ENCODE measurements around the gene SRA1. TPM values are rescaled to one million over a fixed set of nuclear protein-coding genes. Genes with fewer than 3 reads are reported as not detected.

SRA1 gene
- total RNA-seq, 2 donors from 2014 or later, result 24.5 to 34.1 TPM

DNA sequence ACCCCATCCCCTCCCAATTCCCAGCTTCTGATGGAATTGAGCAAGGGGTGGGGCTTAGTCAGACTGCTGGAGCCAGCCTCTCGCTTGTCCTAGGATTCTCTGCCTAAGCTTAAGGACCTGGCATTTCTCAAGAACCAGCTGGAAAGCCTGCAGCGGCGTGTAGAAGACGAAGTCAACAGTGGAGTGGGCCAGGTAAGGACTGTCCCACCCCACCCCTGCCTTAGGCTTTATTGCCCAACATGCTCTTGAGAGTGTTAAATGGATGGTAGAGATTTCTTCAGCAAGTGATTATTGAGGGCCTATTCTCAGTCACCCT, 8.5 kb upstream of the SRA1 start:
- Histone ChIP-seq H3K27ac (no peak overlapping the region), H3K27me3 (no peaks in the 10 kb centered on the region), H3K9ac (ENCODE audit: low read depth in 2 of 2, low read length in 2 of 2) (peak overlapping the region in 1 of 2 donors; percentile 93), H3K4me1 (peaks cover 13% of the 10 kb centered on the region), H3K4me3 (no peak overlapping the region), H3K36me3 (peaks cover 8% of the 10 kb centered on the region), H3K9me3 (no peaks in the 10 kb centered on the region)
- intact Hi-C loops (cut with DNase I), result loop anchor here (2.0 to 5.0 kb wide), 2 partner anchors 67 to 75 kb away; partner anchors contain the start of gene CD14
- TF ChIP-seq, protein P1, sequence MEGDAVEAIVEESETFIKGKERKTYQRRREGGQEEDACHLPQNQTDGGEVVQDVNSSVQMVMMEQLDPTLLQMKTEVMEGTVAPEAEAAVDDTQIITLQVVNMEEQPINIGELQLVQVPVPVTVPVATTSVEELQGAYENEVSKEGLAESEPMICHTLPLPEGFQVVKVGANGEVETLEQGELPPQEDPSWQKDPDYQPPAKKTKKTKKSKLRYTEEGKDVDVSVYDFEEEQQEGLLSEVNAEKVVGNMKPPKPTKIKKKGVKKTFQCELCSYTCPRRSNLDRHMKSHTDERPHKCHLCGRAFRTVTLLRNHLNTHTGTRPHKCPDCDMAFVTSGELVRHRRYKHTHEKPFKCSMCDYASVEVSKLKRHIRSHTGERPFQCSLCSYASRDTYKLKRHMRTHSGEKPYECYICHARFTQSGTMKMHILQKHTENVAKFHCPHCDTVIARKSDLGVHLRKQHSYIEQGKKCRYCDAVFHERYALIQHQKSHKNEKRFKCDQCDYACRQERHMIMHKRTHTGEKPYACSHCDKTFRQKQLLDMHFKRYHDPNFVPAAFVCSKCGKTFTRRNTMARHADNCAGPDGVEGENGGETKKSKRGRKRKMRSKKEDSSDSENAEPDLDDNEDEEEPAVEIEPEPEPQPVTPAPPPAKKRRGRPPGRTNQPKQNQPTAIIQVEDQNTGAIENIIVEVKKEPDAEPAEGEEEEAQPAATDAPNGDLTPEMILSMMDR (IDR thresholded peaks at IDR 0.05), result no peak
- DNase-seq, result no peak

DNA sequence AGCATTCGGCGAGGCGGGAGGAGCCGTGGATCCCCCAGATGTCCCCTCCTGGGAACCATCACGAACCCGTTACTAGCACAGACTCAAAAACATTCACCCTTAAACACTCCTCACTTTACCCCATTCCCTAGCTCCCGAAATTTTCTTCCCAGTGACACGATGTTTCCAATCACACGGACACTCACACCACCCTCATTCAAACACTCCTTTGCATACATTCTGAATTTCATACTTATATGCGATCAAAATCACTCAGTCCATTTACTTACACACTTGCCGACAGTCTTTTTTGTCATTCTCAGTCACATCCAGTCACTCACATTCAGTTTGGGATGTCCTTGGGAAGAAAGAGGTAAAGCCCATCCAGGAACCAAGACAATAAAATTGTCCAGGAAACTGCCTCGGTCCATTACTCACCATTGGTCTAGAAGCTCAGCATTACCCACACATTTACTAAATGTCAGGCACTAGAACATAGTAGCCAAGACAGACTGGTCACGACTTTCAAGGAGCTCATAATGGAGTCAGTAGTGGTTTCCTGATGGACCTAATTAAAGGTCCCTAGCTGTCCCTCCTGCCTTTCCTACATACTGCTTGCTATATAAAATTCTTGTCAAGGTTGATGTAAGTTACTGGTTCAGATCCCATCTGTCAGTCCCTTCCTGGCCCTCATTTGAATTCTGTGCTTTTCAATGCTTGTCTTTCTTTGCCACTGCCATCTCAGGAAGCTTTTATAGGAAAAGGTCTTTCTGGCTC, 7.9 kb upstream of the SRA1 start:
- intact Hi-C loops (cut with DNase I), result loop anchor here (2.0 to 5.0 kb wide), 2 partner anchors 67 to 76 kb away; partner anchors contain the start of gene CD14
- H3K27me3 ChIP-seq, result no peaks in the 10 kb centered on the region
- peak overlapping the region; percentile 90 for H3K27ac ChIP-seq
- H3K9me3 ChIP-seq, result no peaks in the 10 kb centered on the region
- TF ChIP-seq, protein P1 (IDR thresholded peaks at IDR 0.05), result no peak
- peak overlapping the region; percentile 72 for H3K4me3 ChIP-seq
- H3K4me1 ChIP-seq, result peaks cover 13% of the 10 kb centered on the region
- DNase-seq, result no peak
- peaks cover 8% of the 10 kb centered on the region for H3K36me3 ChIP-seq
- H3K9ac ChIP-seq (ENCODE audit: low read depth in 2 of 2, low read length in 2 of 2), result peak overlapping the region; percentile 86 to 93

DNA sequence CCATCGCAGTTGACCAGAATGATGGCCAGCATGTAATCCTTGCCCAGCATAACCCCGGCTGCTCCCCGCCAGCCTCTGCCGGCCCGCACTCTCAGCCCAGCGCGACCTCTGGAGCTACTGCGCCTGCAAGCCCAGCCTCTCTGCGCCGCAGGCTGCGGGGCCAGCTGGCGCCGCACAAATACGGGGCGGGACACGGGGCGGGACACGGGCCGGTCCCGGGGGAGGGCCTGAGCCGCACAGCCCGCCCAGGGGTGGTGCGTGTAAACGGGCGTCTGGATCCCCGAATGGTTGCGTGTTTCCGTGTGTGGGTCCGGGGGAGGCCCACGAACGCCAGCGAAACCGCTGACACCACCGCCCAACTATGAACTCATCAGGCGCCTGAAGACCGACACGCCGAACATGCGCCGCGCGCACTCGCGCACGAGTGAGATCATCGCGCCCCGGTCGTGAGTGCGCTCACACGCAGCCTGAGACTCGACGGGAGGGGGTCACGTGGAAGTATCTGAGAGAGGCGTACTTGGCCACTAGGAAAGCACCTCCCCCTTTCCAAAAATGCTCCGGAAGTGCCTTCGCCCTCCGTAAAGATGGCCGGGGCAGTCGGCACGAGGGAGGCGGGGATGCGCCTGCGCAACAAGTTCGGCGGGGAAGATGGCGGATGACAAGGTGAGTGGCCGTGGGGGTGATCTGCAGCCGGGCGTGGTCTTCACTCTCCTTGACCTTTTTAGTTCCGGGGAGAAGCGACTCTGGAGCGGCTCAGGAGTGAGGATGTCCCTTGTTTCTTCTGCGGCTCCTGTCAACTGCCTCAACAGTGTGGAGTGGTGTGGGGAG, 7.1 kb upstream of the SRA1 start, which contains the start of the genes APBB3 and SLC35A4:
Gene APBB3 (minus strand): TSS at position 403 of the 828 bp plus-strand sequence. CDS start 353 bp downstream, at position 50.
Gene SLC35A4 (plus strand): TSS at position 633 of the 828 bp plus-strand sequence. CDS start 2,342 bp downstream, outside the sequence.
- intact Hi-C loops (cut with DNase I), result loop anchor here (2.0 to 5.0 kb wide), 2 partner anchors 68 to 76 kb away; partner anchors contain the start of gene CD14
- Histone ChIP-seq H3K27me3 (no peaks in the 10 kb centered on the region), H3K27ac (peak within 1 kb of the TSS; percentile 90), H3K9me3 (no peaks in the 10 kb centered on the region), H3K9ac (ENCODE audit: low read depth in 2 of 2, low read length in 2 of 2) (peak within 1 kb of the TSS; percentile 90 to 93), H3K4me3 (peak within 1 kb of the TSS; percentile 72), H3K4me1 (peaks cover 13% of the 10 kb centered on the region), H3K36me3 (peaks cover 8% of the 10 kb centered on the region)
- peak; percentile 97 for DNase-seq
- TF ChIP-seq, protein P1 (IDR thresholded peaks at IDR 0.05), result no peak

DNA sequence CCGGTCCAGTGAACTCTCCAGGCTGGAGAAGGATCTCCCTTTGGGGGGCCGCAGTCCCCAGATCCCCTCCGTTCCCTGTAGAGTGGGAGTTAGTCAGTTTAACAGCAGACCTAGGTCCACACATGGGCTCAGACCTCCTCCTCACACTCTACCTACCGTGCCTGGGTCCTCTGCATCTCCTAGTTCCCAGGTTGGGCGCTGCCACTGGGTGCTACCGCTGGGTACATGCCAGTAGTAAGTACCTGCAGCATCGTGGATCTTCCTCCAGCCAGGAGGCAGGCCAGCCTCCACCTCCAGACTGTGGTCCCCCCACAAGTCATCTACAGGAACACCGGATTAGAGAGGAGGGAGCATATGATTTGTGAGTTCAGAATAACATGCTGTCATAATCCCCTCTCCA, 6.3 kb upstream of the SRA1 start:
- Histone ChIP-seq H3K9me3 (no peaks in the 10 kb centered on the region), H3K36me3 (peaks cover 8% of the 10 kb centered on the region), H3K9ac (ENCODE audit: low read depth in 2 of 2, low read length in 2 of 2) (peak overlapping the region; percentile 90 to 93), H3K27me3 (no peaks in the 10 kb centered on the region), H3K27ac (peak overlapping the region; percentile 90), H3K4me1 (peaks cover 13% of the 10 kb centered on the region), H3K4me3 (peak overlapping the region; percentile 72)
- DNase-seq, result no peak
- TF ChIP-seq, protein P1 (IDR thresholded peaks at IDR 0.05), result no peak
- intact Hi-C loops (cut with DNase I), result no loop called here

DNA sequence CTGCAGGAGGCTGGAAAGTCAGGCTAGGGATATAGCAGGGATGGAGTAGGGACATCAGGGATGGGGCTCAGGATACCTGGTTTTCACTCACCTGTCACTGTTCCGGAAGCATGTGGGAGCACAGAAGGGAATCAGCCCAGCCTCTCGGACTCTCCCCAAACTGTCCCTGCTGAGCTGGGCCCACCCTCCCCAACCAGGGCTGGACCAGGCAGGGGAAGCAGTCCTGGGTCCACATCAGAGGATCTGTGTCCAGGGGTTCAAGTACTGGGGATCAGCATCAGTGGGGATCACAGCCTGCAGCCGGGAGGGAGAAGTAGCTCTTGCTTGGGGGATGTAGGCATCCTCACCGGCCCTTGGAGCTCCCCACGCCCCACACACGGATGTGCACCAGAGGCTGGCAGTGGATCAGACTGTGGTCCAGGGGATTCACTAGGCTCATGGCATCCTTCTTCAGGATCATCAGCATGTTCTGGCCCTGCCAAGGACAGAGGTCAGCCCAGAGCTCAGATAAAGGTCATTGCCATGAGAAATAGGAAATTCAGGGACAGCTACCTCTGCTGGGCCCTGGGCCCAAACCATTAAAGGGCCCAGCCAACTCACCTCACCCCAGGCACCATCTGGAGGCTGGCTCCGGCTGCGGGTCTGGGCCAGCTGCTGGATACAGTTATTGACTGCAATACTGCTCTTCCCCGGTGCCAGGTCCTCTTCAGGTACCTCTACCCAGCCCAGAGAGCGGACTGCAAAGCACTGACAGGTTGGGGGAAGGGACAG, 4.7 kb upstream of the SRA1 start:
- Histone ChIP-seq H3K27me3 (no peaks in the 10 kb centered on the region), H3K9ac (ENCODE audit: low read depth in 2 of 2, low read length in 2 of 2) (no peak overlapping the region), H3K27ac (no peak overlapping the region), H3K4me3 (no peak overlapping the region), H3K9me3 (no peaks in the 10 kb centered on the region), H3K4me1 (peaks cover 13% of the 10 kb centered on the region), H3K36me3 (peaks cover 2% of the 10 kb centered on the region)
- TF ChIP-seq, protein P1 (IDR thresholded peaks at IDR 0.05), result no peak
- intact Hi-C loops (cut with DNase I), result no loop called here
- no peak for DNase-seq

Measured in colonic mucosa (tissue), 4 donors.